Neural cell (in vitro differentiated cells): ENCODE results near the gene SCYGR2.

Experiments
- EP300 ChIP-seq: fragments of 450-650 bp; conservative IDR thresholded peaks from 2 replicates; pipeline ENCODE4 v1.6.1; 2014; ENCODE audit warnings: antibody characterized with exemption, mild to moderate bottlenecking, moderate library complexity; ENCODE audit not compliant: poor library complexity, severe bottlenecking
- EZH2 ChIP-seq: fragments of 200-600, 300-800 bp; shearing (Covaris generic), sonication (generic); IDR thresholded peaks from 2 replicates; pipeline ENCODE4 v1.6.1; 2014; ENCODE audit warnings: antibody characterized with exemption, low read length, borderline replicate concordance, mild to moderate bottlenecking; ENCODE audit not compliant: insufficient read depth, poor library complexity, severe bottlenecking
- MXI1 ChIP-seq: fragments of 450-650 bp; conservative IDR thresholded peaks from 2 replicates; pipeline ENCODE4 v1.6.1; 2014; ENCODE audit warnings: antibody characterized with exemption, mild to moderate bottlenecking; ENCODE audit not compliant: poor library complexity, severe bottlenecking
- POLR2AphosphoS5 ChIP-seq: IDR thresholded peaks from 2 replicates; pipeline ENCODE4 v1.6.1; 2012
- RAD21 ChIP-seq: fragments of 450-650 bp; conservative IDR thresholded peaks from 2 replicates; pipeline ENCODE4 v1.6.1; 2014; ENCODE audit warnings: antibody characterized with exemption, mild to moderate bottlenecking, moderate library complexity
- SMC3 ChIP-seq: fragments of 450-650 bp; conservative IDR thresholded peaks from 2 replicates; pipeline ENCODE4 v1.6.1; 2014; ENCODE audit warnings: antibody characterized with exemption, mild to moderate bottlenecking, moderate library complexity; ENCODE audit not compliant: poor library complexity
- TAF1 ChIP-seq: IDR thresholded peaks from 2 replicates; pipeline ENCODE4 v1.6.1; 2012; ENCODE audit warnings: low read depth
- TF ChIP-seq, protein P1 (sequence below): IDR thresholded peaks from 2 replicates; pipeline ENCODE4 v1.6.1; 2012; ENCODE audit warnings: borderline replicate concordance
- TF ChIP-seq, protein P2 (sequence below): fragments of 450-650 bp; IDR thresholded peaks from 2 replicates; pipeline ENCODE4 v1.5.1; 2014; ENCODE audit warnings: antibody characterized with exemption, mild to moderate bottlenecking, moderate library complexity; ENCODE audit not compliant: poor library complexity, severe bottlenecking

DNA sequence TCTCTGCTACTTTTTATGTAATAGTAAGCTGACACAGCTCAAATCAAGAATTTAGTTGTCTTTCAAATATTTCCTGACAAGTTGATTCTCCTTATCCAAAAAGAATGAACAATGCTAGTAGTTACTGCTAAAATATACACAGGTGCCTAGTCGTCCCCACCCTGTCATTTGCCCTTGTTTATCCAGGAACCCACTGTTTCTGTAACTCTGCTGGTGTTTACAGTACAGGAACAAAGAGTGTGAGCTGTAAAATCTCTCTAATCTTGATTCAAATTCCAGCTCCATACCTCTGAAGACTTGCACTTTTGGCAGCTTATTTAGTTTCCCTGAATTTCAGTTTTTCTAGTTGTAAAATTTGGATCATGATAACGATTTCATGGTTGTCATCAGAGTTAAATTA lies 21.1 kb upstream of the SCYGR2 start:
- TF ChIP-seq EZH2 (no peak), RAD21 (no peak), EP300 (no peak), POLR2AphosphoS5 (no peak), SMC3 (no peak), TAF1 (no peak), MXI1 (no peak)
- TF ChIP-seq, protein P1, sequence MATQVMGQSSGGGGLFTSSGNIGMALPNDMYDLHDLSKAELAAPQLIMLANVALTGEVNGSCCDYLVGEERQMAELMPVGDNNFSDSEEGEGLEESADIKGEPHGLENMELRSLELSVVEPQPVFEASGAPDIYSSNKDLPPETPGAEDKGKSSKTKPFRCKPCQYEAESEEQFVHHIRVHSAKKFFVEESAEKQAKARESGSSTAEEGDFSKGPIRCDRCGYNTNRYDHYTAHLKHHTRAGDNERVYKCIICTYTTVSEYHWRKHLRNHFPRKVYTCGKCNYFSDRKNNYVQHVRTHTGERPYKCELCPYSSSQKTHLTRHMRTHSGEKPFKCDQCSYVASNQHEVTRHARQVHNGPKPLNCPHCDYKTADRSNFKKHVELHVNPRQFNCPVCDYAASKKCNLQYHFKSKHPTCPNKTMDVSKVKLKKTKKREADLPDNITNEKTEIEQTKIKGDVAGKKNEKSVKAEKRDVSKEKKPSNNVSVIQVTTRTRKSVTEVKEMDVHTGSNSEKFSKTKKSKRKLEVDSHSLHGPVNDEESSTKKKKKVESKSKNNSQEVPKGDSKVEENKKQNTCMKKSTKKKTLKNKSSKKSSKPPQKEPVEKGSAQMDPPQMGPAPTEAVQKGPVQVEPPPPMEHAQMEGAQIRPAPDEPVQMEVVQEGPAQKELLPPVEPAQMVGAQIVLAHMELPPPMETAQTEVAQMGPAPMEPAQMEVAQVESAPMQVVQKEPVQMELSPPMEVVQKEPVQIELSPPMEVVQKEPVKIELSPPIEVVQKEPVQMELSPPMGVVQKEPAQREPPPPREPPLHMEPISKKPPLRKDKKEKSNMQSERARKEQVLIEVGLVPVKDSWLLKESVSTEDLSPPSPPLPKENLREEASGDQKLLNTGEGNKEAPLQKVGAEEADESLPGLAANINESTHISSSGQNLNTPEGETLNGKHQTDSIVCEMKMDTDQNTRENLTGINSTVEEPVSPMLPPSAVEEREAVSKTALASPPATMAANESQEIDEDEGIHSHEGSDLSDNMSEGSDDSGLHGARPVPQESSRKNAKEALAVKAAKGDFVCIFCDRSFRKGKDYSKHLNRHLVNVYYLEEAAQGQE, result no peak
- TF ChIP-seq, protein P2, sequence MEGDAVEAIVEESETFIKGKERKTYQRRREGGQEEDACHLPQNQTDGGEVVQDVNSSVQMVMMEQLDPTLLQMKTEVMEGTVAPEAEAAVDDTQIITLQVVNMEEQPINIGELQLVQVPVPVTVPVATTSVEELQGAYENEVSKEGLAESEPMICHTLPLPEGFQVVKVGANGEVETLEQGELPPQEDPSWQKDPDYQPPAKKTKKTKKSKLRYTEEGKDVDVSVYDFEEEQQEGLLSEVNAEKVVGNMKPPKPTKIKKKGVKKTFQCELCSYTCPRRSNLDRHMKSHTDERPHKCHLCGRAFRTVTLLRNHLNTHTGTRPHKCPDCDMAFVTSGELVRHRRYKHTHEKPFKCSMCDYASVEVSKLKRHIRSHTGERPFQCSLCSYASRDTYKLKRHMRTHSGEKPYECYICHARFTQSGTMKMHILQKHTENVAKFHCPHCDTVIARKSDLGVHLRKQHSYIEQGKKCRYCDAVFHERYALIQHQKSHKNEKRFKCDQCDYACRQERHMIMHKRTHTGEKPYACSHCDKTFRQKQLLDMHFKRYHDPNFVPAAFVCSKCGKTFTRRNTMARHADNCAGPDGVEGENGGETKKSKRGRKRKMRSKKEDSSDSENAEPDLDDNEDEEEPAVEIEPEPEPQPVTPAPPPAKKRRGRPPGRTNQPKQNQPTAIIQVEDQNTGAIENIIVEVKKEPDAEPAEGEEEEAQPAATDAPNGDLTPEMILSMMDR, result no peak
